ENCODE results near the gene KCND2.

KCND2 gene

GRCh38 chr7:120740348-120740747 lies 467.4 kb downstream of the KCND2 start:
- H3K4me3 ChIP-seq (ENCODE audit: control insufficient read depth, low read depth, low read length), result no peak overlapping the region
- no peak for DNase-seq (ENCODE audit: low read depth)
- TF ChIP-seq CTCF (IDR thresholded peaks at IDR 0.05; ENCODE audit: control insufficient read depth, insufficient read depth, low read depth, low read length, missing control alignments), result no peak

- H3K4me3 ChIP-seq (ENCODE audit: control insufficient read depth, low read depth, low read length), result no peak overlapping the region
- DNase-seq (ENCODE audit: low read depth), result no peak
- no peak for TF ChIP-seq CTCF (IDR thresholded peaks at IDR 0.05; ENCODE audit: control insufficient read depth, insufficient read depth, low read depth, low read length, missing control alignments)
Measured at GRCh38 chr7:120741371-120742042, 468.5 kb downstream of the KCND2 start.

- DNase-seq (ENCODE audit: low read depth), result no peak
- TF ChIP-seq CTCF (IDR thresholded peaks at IDR 0.05; ENCODE audit: control insufficient read depth, insufficient read depth, low read depth, low read length, missing control alignments), result no peak
- H3K4me3 ChIP-seq (ENCODE audit: control insufficient read depth, low read depth, low read length), result no peak overlapping the region
Measured at GRCh38 chr7:120742372-120742771, 469.4 kb downstream of the KCND2 start.

- no peak for DNase-seq (ENCODE audit: low read depth)
- H3K4me3 ChIP-seq (ENCODE audit: control insufficient read depth, low read depth, low read length), result no peak overlapping the region
- no peak for TF ChIP-seq CTCF (IDR thresholded peaks at IDR 0.05; ENCODE audit: control insufficient read depth, insufficient read depth, low read depth, low read length, missing control alignments)
Measured at GRCh38 chr7:120743128-120743527, 470.2 kb downstream of the KCND2 start.

- no peak overlapping the region for H3K4me3 ChIP-seq (ENCODE audit: control insufficient read depth, low read depth, low read length)
- no peak for DNase-seq (ENCODE audit: low read depth)
- TF ChIP-seq CTCF (IDR thresholded peaks at IDR 0.05; ENCODE audit: control insufficient read depth, insufficient read depth, low read depth, low read length, missing control alignments), result no peak
Measured at GRCh38 chr7:120760050-120760449, 487.1 kb downstream of the KCND2 start.

- no peak for TF ChIP-seq CTCF (IDR thresholded peaks at IDR 0.05; ENCODE audit: control insufficient read depth, insufficient read depth, low read depth, low read length, missing control alignments)
- H3K4me3 ChIP-seq (ENCODE audit: control insufficient read depth, low read depth, low read length), result no peak overlapping the region
- DNase-seq (ENCODE audit: low read depth), result no peak
Measured at GRCh38 chr7:120760851-120761250, 487.9 kb downstream of the KCND2 start.

All from AG09309 (cell line).